Thymus (tissue), 11 donors: ENCODE data around the gene ATG4D. TPM values are rescaled to one million over a fixed set of nuclear protein-coding genes. Genes with fewer than 3 reads are reported as not detected.

Source experiments
- DNase-seq, 9 donors: peaks; one replicate each; pipeline ENCODE4 v3.0.0-alpha.2; 2013; ENCODE audit warnings: low spot score in 9 of 9, low read depth in 6 of 9, missing footprints in 1 of 9
- H3K27ac ChIP-seq, 2 donors: one replicate each; pipeline ENCODE4 v1.5.1; 2013; ENCODE audit warnings: control low read depth in 1 of 2, low read depth in 1 of 2, low read length in 1 of 2, mild to moderate bottlenecking in 1 of 2, moderate library complexity in 1 of 2
- H3K27me3 ChIP-seq, 2 donors: one replicate each; pipeline ENCODE4 v1.5.1; 2013; ENCODE audit warnings: low read length in 1 of 2; ENCODE audit not compliant: control insufficient read depth in 2 of 2, insufficient read depth in 1 of 2
- H3K36me3 ChIP-seq, 2 donors: one replicate each; pipeline ENCODE4 v1.5.1; 2013; ENCODE audit warnings: low read length in 1 of 2, mild to moderate bottlenecking in 1 of 2, moderate library complexity in 1 of 2; ENCODE audit not compliant: control insufficient read depth in 2 of 2, insufficient read depth in 2 of 2
- H3K4me1 ChIP-seq, 2 donors: one replicate each; pipeline ENCODE4 v1.5.1; 2013; ENCODE audit warnings: low read length in 2 of 2; ENCODE audit not compliant: control insufficient read depth in 2 of 2, insufficient read depth in 2 of 2
- H3K4me3 ChIP-seq, 2 donors: one replicate each; pipeline ENCODE4 v1.5.1; 2013; ENCODE audit warnings: low read length in 2 of 2, control low read depth in 1 of 2, mild to moderate bottlenecking in 1 of 2
- H3K9me3 ChIP-seq, 2 donors: one replicate each; pipeline ENCODE4 v1.5.1; 2013; ENCODE audit warnings: low read length in 1 of 2, mild to moderate bottlenecking in 1 of 2; ENCODE audit not compliant: control insufficient read depth in 2 of 2, insufficient read depth in 1 of 2
- WGBS: extraction: QIAGEN DNeasy Blood & Tissue Kit; methylation state at CpG from one replicate; pipeline ENCODE4 v1.1.7; 2013; 5-methylcytosine and 5-hydroxymethylcytosine counted together
- polyA plus RNA-seq: library from polyadenylated mRNA; stranded (reverse); fragments of 200-250 nt; gene quantifications from one replicate; pipeline ENCODE4 v1.2.3, GENCODE V29; 2013
- total RNA-seq: library from RNA; stranded (reverse); fragments of 120-200 nt; gene quantifications from one replicate; pipeline ENCODE4 v1.2.4, GENCODE V29; 2013
- donor health status: healthy.

The ATG4D gene
- total and polyA plus RNA-seq, 2 donors, result 28.4 to 54.0 TPM

DNA sequence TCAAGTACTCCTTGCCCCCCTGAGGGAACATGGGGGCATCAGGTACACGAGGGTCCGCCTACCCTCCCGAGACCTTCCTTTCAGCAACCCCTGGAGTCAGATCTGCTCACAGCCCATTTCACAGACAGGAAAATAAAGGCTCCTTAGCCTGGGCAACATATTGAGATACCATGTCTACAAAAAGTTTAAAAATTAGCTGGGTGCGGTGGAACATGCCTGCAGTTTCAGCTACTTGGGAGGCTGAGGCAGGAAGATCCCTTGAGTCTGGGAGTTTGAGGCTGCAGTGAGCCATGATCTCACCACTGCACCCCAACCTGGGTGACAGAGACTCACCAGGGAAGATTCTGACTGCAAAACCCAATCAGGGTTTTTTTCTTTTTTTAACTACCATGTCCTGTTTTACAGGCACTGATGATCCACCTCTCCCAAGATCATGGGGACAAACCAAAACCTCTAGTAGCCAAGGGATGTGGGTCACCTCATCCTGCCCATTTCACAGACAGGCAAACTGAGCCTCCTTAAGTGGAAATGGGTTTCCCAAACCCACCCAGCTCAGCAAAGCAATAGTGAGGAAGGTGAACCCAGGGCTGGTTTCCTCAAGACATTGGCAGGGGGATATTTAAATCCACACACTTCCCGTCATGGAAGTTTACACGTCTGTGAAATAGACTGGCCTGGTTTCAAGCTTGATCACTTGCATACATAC, 31.5 kb downstream of the ATG4D start:
- no peak overlapping the region for H3K4me3 ChIP-seq
- H3K4me1 ChIP-seq, result peaks cover 0 to 18% of the 10 kb centered on the region in 2 donors
- H3K36me3 ChIP-seq, result no peaks in the 10 kb centered on the region
- H3K27ac ChIP-seq, result no peak overlapping the region
- no peaks in the 10 kb centered on the region for H3K9me3 ChIP-seq
- H3K27me3 ChIP-seq, result no peaks in the 10 kb centered on the region
- 95% methylated on average over 6 of the region's 6 CpGs for WGBS
- no peak for DNase-seq

DNA sequence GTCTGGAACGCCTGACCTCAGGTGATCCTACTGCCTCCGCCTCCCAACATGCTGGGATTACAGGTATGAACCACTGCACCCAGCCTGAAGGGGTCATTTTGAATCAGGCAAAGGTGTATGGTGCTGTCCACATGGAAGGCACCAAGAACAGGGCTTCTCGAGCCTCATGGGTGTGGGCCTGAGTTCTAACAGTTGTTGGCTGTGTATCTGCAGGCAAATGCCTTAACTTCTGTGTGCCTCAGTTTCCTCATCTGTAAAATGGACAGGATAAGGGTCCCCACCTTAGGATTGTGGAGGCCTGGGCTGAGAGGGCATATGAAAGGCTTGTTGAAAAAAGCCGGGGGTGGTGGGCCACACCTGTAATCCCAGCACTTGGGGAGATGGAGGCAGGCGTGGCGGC, 34.2 kb downstream of the ATG4D start:
- peaks cover 0 to 4% of the 10 kb centered on the region in 2 donors for H3K4me1 ChIP-seq
- H3K27ac ChIP-seq, result no peak overlapping the region
- no peaks in the 10 kb centered on the region for H3K36me3 ChIP-seq
- no peak overlapping the region for H3K4me3 ChIP-seq
- no peak for DNase-seq
- WGBS, result 97% methylated on average over 6 of the region's 6 CpGs
- H3K27me3 ChIP-seq, result peaks cover 0 to 5% of the 10 kb centered on the region in 2 donors
- H3K9me3 ChIP-seq, result no peaks in the 10 kb centered on the region

DNA sequence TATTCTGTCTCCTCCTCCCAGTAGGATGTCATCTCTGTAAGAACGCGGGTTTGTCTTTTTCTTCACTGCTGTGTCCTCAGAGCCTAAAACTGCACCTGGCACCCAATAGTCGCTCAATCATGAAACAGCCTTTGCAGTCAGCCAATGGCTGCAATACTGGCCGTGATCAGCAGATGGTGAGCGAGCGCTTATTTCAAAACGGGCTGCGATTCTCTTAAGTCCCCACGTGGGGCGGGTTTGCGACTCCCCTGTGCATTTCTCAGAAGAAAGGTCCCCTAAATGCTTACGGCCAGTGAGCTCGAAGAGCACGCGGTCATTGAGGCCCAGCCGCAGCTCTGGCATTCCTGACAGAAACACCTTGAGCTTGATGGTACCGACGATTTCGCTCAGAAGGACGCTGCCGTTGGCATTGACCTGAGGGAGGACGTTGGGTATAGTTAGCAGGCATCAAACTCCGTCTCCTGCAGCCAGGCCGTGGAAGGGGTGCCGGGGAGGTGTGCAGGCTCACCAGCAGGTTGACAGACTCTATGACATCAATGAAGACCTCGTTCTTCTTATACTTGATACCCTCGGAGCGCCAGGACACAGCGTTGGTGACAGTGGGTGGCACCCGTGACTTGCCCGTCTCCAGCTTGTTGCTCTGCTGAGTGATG, 37.4 kb downstream of the ATG4D start:
- Histone ChIP-seq H3K27ac (no peak overlapping the region), H3K36me3 (no peaks in the 10 kb centered on the region)

DNA sequence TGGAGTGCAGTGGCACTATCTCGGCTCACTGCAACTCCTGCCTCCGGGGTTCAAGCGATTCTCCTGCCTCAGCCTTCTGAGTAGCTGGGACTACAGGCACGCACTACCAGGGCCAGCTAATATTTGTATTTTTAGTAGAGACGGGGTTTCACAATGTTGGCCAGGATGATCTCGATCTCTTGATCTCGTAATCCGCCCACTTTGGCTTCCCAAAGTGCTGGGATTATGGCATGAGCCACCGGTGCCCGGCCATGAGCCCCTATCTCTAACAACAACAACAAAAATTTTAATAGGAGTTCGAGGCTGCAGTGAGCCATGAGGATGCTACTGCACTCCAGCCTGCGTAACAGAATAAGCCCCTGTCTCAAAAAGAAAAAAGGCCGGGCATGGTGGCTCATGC, 38.4 kb downstream of the ATG4D start:
- no peak for DNase-seq
- Histone ChIP-seq H3K27ac (no peak overlapping the region), H3K4me3 (no peak overlapping the region), H3K4me1 (peaks cover 0 to 3% of the 10 kb centered on the region in 2 donors), H3K36me3 (no peaks in the 10 kb centered on the region), H3K27me3 (peaks cover 8 to 20% of the 10 kb centered on the region in 2 donors), H3K9me3 (peaks cover 0 to 2% of the 10 kb centered on the region in 2 donors)
- WGBS, result 97% methylated on average over 13 of the region's 13 CpGs

More for the DNA sequence above, 37.4 kb downstream of the ATG4D start:
- Histone ChIP-seq H3K4me1 (peaks cover 0 to 3% of the 10 kb centered on the region in 2 donors), H3K27me3 (peaks cover 0 to 12% of the 10 kb centered on the region in 2 donors), H3K4me3 (no peak overlapping the region), H3K9me3 (no peaks in the 10 kb centered on the region)
- peak; percentile 74 to 96 (median 91) for DNase-seq
- 34% methylated on average over 31 of the region's 31 CpGs for WGBS

DNA sequence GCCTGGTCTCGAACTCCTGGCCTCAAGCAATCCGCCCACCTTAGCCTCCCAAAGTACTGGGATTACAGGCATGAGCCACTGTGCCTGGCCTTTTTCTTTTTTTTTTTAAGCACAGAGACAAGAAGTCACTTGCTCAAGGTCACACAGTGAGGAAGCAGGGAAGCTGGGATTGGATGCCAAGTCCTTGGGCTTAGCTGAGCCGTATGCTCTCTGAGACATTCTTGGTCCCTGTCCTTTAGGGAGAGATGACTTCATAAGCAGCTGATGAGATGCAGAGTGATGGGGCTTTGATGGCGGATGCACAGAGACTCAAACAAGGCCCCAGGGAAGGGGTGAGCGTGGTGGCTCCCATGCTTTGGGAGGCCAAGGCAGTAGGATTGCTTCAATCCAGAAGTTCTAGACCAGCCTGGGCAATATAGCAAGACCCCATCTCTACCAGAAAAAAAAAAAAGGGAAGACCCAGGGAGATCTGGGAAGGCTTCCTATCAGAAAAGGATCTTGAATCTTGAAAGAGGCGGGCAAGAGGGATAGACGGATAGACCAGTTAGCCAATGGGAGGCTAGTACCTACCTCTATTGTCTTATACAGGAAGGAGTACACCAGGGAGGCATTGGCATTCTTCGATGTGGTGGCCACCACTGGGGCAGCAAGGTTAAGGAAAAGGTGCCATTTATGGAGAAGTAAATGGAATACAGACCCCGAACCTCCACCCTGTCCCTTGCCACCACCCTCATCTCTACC, 39.5 kb downstream of the ATG4D start:
- Histone ChIP-seq H3K9me3 (peaks cover 0 to 4% of the 10 kb centered on the region in 2 donors), H3K4me3 (no peak overlapping the region), H3K36me3 (no peaks in the 10 kb centered on the region), H3K27me3 (peaks cover 12 to 30% of the 10 kb centered on the region in 2 donors), H3K27ac (no peak overlapping the region), H3K4me1 (peaks cover 0 to 3% of the 10 kb centered on the region in 2 donors)
- WGBS, result 95% methylated on average over 9 of the region's 9 CpGs
- no peak for DNase-seq

DNA sequence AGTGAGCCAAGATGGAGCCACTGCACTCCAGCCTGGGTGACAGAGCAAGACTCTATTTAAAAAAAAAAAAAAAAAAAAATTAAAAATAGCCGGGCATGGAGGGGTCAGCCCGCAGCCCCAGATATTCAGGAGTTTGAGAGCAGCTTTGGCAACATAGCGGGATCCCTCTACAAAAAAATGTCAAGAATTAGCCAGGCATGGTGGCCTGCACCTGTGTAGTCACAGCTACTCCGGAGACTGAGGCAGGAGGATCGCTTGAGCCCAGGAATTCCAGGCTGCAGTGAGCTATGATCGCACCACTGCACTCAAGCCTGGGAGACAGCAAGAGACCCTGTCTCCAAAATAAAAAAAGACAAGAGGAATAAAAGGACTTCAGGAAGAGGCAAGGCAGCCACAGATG, 42.7 kb downstream of the ATG4D start:
- Histone ChIP-seq H3K9me3 (peaks cover 0 to 4% of the 10 kb centered on the region in 2 donors), H3K27ac (no peak overlapping the region), H3K27me3 (peaks cover 12 to 34% of the 10 kb centered on the region in 2 donors), H3K4me1 (no peaks in the 10 kb centered on the region), H3K36me3 (no peaks in the 10 kb centered on the region), H3K4me3 (no peak overlapping the region)
- 93% methylated on average over 6 of the region's 6 CpGs for WGBS
- DNase-seq, result no peak

DNA sequence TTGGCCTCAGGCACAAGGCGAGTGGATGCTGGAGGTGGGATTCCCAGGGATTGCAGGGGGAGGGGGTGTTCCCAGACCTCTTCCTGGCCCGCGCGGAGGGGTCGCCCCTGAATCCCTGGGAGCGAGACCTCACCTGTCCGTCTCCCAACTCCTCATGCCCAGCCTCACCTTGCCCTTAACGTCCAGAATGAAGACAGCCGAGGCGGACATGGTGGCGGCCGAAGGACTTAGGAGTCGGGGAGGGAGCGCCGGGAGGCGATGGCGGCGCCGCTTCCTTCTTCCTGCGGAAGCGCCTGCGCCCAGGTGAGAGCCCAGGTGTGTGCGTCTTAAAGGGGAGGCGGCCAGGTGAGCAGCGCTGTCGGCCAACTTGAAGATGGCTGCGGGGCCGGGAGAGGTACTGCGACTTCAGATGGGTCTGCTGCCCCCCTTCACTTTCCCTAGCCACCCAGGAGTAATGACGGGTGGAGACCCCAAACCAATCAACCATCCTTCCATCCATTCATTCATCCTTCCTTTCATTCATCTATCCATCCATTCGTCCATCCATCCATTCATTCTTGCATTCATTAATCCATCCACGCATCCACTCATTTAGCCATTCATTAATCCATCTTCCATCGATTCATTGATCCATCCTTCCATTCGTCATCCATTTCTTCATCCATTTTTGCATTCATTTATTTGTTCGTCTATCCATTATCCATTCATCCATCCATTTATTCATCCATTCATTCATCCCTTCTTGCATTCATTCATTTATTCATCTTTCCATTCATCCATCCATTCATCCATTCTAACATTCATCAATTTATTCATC, 43.5 kb downstream of the ATG4D start, which contains the start of gene AP1M2:
Gene AP1M2, minus strand, starts transcription at position 291 of the 817 bp plus-strand sequence. Its CDS starts 81 bp downstream, at position 210.
- DNase-seq, result no peak
- H3K9me3 ChIP-seq, result peaks cover 0 to 4% of the 10 kb centered on the region in 2 donors
- 40% methylated on average over 35 of the region's 35 CpGs for WGBS
- no peak within 1 kb of the TSS for H3K27ac ChIP-seq
- no peaks in the 10 kb centered on the region for H3K36me3 ChIP-seq
- no peaks in the 10 kb centered on the region for H3K4me1 ChIP-seq
- H3K4me3 ChIP-seq, result peak within 1 kb of the TSS in 1 of 2 donors; percentile 6
- H3K27me3 ChIP-seq, result peaks cover 12 to 33% of the 10 kb centered on the region in 2 donors

DNA sequence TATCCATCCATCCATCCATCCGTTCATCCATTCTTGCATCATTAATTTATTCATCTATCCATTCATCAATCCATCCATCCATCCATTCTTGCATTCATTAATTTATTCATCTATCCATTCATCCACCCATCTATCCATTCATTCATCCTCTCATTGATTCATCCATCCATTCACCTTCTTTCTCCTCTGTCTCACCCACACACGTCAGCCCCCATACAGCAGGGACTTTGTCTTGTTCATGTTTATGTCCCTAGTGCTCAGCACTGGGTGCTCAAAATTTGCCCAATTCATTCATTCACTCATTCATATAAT, 44.1 kb downstream of the ATG4D start:
- Histone ChIP-seq H3K4me1 (no peaks in the 10 kb centered on the region), H3K27me3 (peaks cover 12 to 33% of the 10 kb centered on the region in 2 donors), H3K36me3 (no peaks in the 10 kb centered on the region), H3K27ac (no peak overlapping the region), H3K4me3 (no peak overlapping the region), H3K9me3 (peaks cover 0 to 4% of the 10 kb centered on the region in 2 donors)
- WGBS, result 97% methylated on average over 2 of the region's 2 CpGs
- no peak for DNase-seq
